HG02938 (cell line): ENCODE results near the gene NEU2.

Experiments
- ATAC-seq: cut with Tn5 transposase; IDR thresholded peaks from one replicate; pipeline ENCODE4 v1.9.1; 2021; ENCODE audit warnings: mild to moderate bottlenecking, moderate library complexity; ENCODE audit not compliant: unreplicated experiment

Gene NEU2

DNA sequence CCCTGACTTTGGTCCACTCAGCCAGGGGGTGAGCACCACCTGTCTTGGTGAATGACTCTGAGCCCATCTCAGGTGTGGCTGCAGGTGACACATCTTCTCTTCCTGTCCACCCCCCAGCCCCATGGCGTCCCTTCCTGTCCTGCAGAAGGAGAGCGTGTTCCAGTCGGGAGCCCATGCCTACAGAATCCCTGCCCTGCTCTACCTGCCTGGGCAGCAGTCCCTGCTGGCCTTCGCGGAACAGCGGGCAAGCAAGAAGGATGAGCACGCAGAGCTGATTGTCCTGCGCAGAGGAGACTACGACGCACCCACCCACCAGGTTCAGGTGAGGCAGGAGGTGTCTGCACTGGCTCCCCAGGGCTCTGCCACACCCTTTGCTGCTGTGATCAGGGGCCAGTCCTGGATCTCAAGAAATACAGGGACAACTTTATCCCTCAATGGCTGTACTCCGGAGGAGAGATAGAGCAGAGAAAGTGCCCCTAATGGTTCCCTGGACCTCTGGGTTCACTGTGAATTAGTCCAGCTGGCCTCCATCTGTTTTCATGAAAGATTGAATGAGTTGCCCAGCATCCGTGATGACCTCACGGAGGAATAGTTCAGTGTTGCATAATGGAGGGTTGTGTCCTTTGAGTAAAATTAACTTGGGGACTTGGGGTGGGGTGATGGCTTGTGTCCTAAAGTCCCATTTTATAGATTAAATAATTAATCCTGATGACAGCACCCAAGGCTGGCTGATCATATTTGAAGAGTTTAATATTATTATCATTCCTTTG lies at the start of gene NEU2:
NEU2 (plus strand) TSS at position 122 of the 770 bp plus-strand sequence; CDS start at position 122, 0 bp downstream.
- ATAC-seq = no peak

DNA sequence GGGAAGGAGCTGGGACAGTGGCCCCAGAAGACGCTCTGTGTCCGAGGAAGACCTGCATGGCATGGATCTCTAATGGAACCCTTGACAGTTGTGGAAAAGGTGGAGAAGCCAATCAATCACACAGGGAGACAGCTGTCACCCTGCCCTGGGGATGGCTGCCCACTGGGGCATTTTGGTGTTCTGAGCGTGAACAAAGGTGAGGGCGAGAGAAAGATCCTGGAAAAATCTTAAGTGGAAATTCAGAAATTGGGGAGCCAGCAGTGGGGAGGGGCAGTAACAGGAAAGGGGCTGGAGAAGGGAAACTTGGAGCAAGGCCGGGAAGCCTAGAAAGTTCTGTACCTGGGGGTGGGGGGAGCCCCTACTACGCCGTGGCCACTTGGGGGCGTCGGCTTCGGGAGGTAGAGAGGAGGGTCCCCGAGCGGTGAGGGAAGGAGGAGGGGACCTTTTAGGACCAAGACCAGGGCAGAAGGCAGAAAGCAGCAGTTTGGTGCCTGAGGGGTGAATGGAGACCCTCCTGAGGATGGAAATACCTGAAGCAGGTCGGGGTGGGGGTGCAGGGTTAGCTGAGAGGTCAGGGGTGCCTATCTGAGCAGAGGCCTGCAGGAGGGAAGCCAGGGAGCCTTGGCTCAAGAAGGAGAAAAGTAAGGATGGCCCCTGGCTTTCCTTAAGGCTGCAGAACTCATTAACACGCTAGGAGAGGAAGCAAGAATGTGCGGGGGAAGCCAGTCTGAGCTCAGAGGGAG lies 49.4 kb upstream of the NEU2 start:
- ATAC-seq = no peak

DNA sequence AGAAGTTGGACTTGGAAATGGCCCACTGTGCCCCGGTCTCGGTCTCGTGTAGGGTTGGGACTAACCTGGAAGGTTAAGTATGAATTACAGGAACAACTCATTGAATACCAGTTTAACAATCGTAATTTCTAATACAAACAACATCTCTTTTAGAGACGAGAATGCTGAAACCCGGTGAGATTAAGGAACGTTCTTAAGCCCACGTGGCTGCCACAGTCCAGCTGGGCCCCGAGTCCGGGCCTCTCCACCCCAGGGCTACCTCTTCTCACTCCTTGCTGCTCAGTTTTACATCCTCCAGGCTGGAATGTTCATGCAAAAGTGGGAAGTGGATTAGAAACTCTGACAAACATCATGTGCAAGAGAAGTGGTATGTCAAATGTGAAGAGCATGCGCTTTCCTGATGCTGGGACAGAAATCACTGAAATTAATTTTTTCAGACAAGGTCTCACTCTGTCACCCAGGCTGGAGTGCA lies 48.8 kb upstream of the NEU2 start:
- ATAC-seq = no peak

DNA sequence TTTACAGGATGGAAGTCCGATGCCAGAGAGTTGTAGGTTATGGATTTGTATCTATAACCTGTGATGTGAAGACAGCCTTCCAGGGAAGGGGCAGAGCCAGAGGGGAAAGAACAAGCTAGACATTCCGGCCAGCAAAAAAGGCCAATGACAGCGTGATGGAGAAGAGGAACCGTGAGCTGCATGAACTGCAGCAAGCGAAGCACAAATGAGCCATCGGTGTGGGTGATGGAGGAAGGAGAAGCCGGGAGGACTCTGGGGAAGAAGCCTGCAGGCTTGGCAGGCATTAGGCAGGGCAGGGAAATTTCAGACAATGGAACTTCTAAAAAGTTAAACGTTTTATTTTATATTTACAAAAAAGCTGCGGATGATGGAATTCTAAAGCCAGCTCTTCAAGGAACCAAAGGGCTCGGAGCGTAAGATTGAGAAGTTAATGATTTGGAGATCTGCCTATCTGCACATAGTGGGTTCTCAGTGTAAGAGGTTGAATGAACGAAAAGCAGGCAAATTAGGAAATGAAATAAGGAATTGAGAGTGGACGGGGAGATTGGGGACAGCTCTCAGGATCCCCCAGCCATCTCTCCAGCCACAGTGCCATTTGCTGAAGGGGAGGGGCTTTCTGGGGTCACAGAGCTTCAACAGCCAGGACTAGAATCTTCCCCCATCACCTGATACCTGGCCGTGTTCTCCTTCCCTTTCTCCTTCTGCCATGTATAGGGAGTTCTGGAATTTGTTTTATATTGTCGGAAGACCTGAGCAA lies 47.8 kb upstream of the NEU2 start:
- no peak for ATAC-seq

DNA sequence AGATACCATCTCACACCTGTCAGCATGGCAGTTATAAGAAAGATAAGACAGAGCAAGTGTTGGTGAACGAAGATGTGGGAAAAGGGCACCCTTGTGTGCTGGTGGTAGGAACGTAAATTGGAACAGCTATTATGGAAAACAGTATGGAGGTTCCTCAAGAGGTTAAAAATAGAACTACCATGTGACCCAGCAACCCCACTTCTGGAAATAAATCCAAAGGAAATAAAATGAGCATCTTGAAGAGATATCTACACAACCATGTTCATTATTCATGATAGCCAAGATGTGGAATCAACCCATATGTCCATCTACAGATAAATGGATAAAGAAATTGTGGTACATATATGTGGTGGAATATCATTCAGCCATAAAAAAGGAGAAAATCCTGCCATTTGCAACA lies 46.3 kb upstream of the NEU2 start:
- no peak for ATAC-seq

DNA sequence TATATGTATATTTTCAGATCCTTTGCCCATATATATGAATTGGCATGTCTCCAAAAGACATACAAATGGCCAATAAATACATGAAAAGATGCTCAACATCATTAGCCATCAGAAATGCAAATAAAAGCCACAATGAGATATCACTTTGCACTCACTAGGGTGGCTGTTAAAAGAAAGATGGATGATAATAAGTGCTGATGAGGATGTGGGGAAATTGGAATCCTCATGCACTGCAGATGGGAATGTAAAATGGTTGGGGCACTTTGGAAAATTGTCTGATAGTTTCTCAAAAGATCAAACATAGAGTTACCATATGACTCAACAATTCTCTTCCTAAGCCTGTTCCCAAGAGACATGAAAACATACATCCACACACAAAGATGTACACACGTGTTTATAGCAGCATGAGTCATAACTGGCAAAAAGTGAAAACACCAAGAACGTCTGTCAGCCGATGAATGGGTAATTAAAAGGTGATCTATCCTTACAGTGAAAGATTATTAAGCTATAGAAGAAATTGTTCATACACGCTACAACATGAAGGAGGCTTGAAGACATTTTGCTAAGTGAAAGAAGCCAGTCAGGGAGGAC lies 39.1 kb upstream of the NEU2 start:
- no peak for ATAC-seq

DNA sequence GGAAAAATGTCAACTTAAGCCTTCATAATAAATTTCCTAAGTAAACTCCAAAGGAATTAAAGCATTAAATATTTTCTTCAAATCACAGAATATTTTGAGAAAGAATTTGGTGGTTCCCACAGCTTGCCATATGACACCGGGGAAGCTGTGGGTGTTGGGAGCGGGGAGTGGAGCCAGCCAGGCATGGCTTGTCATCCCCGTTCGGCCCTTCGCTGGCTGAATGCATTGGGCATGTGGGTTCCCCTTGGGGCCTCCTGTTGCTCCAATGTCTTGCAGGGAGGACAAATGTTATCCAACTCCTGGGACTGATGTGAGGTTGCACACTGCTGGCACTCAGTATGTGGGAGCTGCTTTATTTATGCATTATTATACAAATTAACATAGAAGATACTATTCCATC lies 38.0 kb upstream of the NEU2 start:
- ATAC-seq = no peak

DNA sequence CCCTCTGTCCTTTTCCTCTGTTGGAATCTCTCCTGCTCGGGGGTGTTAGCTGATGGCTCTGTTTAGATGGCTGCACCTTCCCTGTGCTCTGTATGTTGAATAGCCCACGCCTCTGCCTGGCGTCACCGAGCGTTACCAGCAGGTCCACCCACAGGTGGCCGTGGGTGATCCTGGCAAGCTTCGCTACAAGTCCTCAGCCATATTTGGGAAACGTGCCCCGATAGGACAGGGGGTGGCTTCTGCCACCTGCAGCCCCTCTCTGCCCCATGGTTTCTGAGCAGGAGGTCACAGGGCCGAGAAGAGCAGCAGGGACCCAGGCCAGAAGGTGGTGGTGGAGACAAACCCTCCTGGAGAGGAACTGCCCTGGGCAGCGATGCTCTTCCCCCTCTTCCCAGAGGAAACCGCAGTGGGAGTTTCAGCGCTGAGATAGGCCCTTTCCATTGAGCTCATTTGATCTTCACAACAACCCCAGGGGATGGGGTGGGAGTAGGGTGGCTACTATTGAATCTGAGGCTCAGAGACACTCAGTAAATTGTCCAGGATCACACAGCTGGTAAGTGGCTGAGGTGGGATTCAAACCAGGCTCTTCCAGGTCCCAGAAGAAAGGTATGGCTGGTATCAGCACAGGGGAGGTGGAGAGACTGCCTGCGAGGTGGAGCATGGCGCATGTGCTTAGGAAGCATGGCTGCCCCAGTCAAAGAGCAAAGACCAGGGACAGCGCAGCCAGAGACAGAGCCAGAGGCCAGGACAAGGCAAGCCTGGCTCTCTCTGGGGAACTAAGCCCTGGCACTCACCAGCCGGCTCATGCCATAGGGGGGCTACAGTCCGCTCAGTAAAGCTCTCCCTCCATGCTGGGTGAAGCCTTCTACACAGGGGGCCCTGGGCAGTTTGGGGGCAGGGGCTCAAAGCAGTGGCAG lies 34.5 kb upstream of the NEU2 start:
- ATAC-seq = no peak

DNA sequence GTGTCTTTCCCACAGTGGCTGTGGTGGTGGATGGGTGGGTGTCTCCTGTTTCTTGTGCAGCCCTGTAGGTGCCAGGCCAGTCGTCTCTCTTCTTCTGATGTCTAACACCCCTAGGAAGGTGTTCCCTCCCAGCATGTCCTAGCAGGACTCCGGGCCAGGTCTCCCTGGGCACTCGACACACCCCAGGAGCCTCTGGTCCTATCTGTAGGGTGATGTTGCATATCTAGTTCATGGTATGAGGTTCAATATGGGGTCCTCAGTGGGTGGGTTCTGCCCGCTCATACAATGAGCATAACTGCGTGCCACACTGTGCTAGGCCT lies 33.8 kb upstream of the NEU2 start:
- no peak for ATAC-seq

DNA sequence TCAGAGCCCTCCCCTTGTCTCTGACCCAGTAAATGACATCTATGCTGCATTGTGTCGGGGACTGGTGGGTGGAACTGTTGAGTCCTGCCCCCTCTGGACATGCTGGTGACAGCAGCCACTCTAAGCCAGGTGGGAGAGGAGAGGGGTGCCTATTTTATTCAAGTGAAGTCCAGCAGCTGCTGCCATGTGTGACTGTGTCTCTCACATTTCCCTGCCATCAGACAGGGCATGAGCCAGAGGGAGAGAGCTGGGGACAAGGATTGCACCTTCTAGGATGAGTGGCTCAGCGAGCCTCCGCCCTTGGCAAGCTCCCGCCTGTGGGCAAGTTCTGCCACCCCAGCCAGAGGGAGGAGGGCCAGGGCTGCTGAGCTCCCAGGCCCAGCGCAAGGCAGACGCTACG lies 33.1 kb upstream of the NEU2 start:
- ATAC-seq = no peak

DNA sequence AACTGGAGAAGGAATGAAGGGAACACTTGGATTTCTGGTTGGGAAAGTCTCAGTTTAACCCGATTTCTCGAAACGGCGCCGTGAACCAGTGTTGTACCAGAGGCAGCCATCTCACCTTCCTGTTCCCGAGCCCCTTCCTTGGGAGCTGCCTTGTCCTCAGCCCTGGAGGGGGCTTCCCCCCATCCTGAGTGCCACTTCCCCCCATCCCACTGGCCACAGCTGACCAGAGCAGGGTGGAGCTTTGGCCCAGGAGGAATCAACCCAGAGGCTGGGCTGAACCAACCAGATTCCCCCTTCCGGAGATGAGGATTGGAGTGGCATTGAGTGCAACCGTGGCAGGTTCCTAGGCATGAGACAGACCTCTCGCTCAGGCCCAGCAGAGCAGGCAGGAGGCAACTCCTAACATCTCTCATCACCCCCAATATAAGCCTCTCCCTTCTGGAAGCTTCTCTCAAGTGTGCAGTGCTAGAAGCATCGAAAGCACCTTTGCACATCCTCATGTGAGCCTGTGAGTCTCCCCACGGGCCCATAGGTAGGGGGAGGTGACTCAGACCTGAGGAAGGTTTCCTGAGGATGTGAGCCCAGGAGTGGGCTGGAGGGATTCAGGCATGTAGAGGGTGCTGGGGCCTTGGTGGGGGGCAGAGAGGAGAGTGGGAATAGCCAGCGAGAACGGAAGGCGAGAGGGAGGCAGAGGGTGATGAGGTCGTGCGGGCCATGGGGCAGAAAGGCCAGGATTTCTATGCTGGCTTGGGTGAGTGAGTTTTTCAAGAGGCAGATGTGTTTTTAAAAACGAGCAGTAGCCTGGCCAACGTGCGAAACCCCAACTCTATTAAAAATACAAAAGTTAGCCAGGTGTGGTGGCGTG lies 31.4 kb upstream of the NEU2 start:
- no peak for ATAC-seq

DNA sequence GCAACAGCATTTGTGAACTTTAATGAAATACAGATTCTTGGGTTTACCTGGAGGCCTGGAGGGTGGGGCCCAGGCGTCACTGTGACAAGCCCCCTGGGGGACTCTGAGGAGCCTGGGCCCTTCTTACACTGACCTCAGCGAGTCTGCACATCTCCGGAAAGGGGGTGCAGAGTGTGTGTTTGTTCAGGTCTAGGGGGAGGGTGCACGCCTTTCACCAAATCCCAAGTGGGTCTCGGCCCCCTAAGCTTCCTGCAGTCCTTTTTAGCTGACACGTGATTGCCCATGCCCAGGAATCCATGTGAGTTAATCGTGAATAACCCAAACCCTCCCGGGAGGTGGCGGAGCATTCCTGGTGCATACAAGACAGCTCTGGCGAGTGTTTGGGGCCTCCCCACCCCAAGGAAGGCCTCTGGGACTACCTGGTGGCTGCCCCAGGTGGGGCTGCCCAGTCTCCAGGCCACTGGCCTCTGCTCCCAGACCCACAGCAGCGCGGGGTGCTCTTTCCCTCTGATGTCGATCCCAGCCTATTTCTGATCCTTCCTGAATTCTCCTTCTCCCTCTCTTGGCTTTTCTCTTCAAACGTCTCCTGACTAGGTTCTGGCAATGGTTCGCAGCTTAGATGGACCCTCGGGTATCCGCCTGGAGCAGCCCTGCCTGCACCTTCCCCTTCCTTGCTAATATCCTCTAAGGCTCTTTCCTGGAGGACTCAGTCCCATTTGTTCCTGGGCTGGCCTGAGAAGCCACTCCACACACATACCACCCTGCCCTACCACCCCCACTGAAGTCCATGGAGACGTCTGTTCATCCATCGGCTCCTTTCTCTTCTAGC lies 29.4 kb upstream of the NEU2 start:
- no peak for ATAC-seq

DNA sequence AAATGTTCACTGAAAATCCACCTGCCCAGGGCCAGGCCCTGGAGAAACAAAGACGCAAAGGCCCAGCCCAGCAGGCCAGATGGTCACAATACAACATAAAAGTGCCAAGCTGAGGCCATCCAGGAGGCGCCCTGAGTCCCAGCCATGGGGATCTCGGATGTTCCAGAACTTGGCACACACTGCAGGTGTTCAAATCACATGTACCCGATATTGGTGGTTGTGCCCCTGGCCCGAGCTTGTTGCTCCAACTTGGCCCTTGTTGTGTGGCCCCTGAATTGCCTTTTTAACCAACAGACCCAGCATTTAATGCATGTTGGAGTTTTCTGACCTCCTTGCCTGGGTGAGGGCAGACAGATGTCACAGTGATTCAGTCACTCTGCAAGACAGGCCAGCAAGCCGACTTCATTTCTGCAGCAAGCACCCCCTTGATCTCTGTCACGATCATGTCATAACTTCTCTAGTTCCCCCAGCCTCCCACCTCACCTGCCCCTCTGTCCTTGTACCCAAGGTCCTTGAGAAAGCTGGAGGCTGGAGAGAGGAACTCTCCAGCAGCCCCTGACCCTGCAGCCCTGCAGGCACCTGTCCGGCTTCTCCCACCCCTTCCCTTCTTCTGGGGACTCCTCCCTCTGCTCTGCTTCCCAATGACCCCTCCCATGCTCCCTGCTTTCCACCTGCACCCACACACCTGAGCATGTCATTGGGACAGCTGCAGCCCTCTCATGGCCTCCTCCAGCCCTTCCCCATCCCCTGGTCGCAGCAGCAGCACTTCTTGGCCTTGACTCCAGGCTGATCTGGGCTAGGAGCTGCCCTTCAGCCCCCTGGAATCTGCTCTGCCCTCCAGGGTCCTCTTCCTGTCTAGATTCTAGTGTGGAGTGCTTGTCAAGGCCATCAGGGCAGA lies 28.6 kb upstream of the NEU2 start:
- ATAC-seq = no peak

DNA sequence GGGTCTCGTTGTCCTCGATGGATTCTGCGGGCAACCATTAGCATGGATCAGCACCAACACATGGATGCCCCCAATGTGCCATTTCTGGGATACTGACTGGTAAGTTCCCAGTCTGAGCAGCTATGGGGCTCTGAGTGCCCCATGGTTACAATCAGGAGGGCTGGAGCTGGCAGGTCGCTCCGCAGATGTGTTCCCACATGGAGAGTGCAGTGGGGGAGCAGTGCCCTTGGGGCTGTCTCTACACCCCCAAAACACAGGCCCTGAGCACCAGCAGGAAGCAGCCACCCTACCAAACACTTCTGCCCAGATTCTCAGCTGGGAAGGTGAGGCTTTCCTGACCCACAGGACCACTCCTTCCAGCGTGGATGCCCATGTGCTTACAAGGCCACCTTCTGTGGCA lies 27.4 kb upstream of the NEU2 start:
- ATAC-seq = no peak

DNA sequence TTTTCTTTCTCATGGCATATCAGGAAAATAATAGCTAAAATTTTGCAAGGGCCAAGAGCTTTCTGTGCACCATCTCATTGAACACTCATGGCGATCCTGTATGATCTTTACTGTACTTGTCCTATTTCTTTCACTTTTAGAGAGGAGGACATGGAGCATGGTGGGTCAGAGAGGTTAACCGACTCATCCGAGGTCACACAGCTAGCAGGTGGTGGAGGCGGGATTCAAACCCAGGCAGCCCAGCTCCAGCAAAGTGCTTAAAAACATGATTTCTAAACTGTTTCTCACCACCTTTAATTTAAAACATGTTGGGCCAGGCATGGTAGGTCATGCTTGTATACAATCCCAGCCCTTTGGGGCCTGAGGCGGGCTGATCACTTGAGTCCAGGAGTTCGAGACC lies 25.8 kb upstream of the NEU2 start:
- no peak for ATAC-seq

DNA sequence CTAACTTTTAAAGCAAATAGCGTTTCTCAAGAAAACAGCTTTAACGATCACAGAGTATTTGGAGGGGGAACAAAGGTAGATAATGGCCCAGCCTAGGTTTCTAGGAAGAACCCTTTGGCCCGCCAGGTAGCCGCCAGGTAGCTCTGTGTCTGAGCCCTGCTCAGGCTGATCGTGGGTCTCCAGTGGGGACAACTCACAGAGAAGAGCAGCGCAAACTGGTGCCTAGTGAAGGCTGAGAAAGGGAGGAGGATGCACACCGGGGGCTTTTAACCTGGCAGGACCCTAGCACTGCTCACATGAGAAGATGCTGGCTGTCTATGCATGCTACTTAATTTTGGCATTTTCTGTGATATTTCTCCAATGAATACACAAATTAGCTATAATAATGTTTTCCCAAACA lies 25.2 kb upstream of the NEU2 start:
- no peak for ATAC-seq

DNA sequence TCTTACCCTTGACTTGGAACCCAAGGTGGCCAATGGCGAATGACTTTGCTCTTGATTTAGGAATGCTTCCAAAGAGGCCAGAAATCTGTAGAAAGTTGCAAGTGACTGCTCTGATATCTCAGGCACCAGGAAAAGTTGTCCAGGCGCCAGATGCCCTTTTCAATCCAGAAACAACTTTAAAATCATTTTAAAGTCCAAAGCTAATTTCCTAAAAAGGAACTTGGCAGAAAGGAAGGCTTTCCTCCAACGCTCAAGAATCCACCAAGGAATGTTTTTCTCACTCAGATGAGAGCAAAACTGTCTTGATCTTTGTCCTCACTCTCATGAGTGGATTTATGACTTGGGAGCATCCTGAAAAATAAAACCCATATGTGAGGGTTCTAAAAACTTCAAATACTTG lies 24.7 kb upstream of the NEU2 start:
- ATAC-seq = no peak

DNA sequence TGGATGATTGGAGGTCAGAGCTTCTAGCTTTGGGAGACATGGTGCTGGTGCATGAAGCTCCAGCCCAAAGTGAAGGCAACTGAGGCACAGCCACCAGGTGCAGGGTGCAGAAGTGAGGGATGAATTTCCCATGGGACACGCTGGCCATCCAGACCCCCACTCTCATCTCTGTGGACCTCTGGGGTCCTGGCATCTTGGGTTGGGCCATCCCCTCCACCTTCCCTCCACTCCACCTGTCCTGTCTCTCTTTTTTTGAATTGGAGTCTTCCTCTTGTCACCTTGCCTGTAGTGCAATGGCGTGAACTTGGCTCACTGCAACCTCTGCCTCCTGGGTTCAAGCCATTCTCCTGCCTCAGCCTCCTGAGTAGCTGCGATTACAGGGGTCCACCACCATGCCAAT lies 22.8 kb upstream of the NEU2 start:
- ATAC-seq = no peak
